ENCODE data around the gene BMS1.
"Not testable (repeated sequence)": the region's sequence is repeated elsewhere in the genome, so short reads cannot be mapped to it uniquely, and the experiment has no call there.

GRCh38 chr10:42826759-42827158 lies 44.2 kb downstream of the BMS1 start:
- TF ChIP-seq CTCF (IDR thresholded peaks at IDR 0.05; ENCODE audit: insufficient read depth, low read length, poor library complexity, severe bottlenecking); EZH2phosphoT487 (conservative IDR thresholded peaks at IDR 0.05; ENCODE audit: low read length): not testable (repeated sequence)

All from SU-DHL-6 (cell line).